Activated CD4-positive, CD25-positive, alpha-beta regulatory T cell treated with anti-CD3 and anti-CD28 coated beads, Interleukin-2, amount 50 U/mL, for 72 hours (primary cell): ENCODE results near the gene TMEM200C.

Experiments
- DNase-seq: peaks from one replicate; pipeline ENCODE4 v3.0.0; 2021

Gene TMEM200C

DNA sequence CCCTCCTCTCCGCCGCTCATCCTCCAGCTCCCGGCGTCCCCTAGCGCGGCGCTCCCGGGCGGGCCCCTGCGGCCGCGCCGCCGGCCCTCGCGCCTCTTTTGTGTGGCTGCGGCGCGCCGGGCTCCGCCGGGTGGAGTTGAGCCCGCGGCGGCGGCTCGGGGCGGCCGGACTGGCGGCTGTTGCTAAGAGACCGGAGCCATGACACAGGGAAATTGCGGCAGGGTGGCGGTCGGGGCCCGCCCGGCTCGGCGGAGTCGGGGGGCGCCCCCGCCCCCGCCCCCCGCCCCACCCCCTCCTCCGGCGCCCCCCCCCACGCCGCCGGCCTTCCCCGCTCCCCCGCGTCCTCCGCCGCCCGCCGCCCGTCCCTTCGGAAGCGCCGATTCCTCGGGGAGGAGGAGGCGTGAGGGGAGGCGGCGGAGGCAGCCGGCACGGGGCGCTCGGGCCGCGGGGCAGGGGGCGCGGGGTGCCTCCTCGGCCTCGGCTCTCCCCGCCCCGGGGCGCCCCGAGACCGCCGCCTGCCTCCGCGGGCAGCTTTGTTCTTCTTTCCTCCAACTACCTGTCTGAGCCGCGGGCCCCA, at the start of gene TMEM200C:
TMEM200C (minus strand) TSS at position 224 of the 577 bp plus-strand sequence. CDS start 3,459 bp downstream, outside the sequence.
- DNase-seq = no peak

DNA sequence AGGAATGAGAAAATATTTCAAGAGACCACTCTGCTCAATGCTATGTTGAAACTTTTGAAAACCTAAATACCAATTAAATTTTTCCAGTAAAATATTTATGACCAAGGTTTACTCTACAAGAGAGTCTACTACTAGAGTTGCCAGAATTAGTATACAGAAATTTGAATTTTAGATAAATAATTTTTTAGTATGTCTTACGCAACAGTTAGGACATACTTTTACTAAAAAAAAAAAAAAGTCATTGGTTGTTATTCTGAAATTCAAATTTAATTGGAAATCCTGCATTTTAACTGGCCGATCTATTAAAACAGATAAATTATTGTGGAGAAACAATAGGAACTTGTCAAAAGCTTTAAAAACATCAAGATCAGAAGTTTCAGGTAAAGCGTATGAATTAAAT, 49.1 kb upstream of the TMEM200C start:
- no peak for DNase-seq

GRCh38 chr18:5943514-5943913, 48.2 kb upstream of the TMEM200C start:
- DNase-seq = no peak

DNA sequence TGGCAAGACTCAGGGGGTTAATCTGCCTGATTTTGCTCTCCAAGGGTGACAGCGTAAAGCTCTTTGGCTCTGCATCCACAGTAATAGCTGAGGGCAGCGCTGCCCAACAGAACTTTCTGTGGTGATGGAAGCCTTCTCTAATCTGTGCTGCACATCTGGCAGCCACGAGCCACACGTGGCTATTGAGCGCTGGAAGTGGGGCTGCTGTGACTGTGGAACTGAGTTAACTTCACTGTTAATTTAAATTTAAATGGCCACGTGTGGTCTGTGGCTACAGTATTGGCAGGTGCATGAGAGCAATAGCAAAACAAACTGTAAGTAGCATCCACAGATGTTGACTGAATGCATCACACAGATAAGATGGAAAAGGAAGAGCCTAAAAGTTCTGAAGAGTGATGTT, 47.3 kb upstream of the TMEM200C start:
- no peak for DNase-seq

DNA sequence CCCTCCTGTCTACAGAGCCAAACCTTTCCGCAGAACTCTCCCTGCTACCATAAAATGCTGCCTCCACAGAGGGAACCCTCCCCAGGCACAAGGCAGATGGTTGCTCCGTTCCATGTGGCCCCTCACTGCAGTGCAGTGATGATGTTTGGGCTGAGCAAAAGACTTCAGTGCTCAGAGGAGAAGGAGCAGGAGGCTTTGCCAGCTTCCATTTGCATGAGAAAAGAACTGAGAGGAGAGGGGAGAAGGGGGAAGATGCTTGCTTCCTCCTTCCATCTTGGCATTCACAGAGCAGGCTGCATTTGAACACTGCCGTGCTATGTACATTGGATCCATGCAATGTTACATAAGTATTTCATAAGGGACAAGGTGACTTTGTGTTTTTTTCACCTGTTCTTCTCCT, 46.6 kb upstream of the TMEM200C start:
- DNase-seq = no peak

DNA sequence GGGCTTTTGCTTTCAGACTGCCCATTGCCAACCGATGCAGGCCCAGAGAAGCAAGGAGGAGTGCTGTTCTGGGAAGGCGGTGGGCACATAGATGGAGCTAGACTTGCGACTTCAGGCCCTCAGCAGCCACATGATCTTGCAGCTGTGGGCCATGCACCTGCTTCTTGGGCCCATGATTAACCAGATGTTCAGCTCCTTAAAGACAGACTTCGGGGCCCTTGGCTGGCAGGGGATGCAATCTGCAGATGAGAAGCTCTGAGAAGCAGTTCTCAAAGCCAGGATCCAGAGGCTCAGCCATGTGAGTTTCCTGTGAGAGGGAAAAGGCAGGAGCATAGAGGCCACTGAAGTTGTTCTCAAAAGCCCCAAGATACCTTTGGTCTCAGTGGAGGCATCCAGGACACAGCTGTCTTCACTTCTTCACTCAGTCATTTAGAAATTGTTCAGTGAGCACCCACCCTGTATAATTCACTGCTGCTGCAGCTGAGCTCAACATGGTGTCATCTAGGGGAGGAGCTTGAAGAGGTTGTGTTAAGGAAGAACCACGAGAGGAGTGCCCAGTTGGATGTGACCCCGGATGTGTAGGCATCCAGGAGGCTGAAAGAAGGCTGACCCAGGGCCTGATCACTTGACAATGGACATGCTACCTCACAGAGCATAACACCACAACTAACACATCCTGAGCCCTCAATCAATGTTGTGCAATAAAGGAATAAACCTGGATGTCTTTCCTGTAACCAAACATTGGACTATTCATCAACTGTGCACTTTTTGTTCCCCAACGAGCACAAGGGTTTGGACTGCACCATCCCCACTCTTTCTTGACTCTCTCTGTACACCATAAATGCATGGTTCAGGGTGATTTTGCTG, 44.7 kb upstream of the TMEM200C start:
- no peak for DNase-seq

DNA sequence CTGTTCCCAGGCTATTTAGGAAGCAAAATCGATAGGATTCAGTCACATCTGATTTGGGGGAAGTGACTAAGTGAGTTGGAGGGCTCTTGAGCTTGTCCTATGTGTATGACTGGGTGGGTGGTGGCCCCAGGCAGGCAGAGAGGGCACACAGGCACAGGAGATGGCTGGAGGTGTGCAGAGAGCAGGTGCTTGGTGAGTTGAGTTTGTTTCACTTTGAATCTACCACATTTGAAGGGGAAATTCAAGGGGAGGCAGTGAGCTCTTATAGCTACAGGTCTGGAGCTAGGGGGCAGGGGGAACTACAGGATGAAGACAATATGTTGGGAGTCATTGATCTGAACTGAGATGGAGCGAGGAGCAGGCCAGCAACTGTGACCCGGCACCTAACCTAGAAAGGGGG, 42.5 kb upstream of the TMEM200C start:
- DNase-seq = no peak

DNA sequence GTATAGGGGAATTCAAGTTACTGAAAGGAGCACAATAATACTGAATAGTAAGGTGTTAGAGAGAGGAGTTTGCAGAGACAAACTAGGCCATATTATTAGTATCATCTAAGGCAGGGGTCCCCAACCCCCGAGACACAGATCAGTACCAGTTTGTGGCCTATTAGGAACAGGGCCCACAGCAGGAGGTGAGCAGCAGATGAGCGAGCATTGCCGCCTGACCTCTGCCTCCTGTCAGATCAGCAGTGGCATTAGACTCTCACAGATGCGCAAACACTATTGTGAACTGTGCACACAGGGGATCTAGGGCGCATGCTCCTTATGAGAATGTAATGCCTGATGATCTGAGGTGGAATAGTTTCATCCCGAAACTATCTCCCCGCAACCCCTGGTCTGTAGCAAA, 41.8 kb upstream of the TMEM200C start:
- DNase-seq = no peak

- no peak for DNase-seq
Measured at GRCh38 chr18:5930789-5931188, 35.5 kb upstream of the TMEM200C start.

GRCh38 chr18:5918205-5918858, 23.0 kb upstream of the TMEM200C start:
- no peak for DNase-seq

DNA sequence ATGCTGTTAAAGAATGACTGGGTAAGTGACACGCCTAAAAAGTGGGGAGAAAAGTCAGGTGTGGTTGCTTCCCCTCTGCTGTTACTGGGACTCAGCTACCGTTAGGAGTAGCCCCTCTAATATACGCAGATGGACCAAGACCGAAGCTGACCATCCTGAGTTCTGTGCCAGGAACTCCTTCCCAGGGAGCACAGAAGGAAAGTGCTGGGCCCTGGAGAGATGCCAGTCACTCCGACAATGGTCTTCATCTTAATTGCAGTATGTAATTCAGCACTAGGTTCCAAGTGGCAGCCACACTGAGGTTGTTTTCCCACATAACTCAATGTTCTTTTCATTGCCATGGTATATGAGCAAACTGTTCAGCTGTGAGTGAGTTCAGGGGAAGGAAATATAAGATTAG, 19.6 kb upstream of the TMEM200C start:
- no peak for DNase-seq

DNA sequence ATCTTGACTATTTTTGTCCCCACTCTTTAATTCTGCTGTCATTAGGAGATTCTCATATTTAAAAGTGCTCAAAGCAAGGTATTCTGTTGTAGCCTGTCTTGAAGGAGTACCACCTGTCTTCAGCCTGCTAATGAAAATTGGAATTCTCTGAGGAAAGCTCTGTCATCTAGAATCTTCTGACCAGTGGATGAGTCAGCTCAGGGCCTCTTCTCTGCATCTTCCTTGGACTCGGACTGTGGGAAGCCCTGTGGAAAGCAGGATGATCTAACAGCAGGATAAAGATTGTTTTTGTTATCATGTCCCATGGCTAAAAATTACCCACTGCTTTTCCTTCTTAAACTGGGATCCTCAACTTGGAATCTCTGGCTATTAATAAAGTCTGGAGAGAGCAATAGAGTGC, 18.7 kb upstream of the TMEM200C start:
- DNase-seq = no peak

- DNase-seq = no peak
Measured at GRCh38 chr18:5912566-5912965, 17.2 kb upstream of the TMEM200C start.

GRCh38 chr18:5909125-5909524, 13.8 kb upstream of the TMEM200C start:
- no peak for DNase-seq

GRCh38 chr18:5903386-5903785, 8.1 kb upstream of the TMEM200C start:
- no peak for DNase-seq

- DNase-seq = no peak
Measured at GRCh38 chr18:5900262-5900661, 4.9 kb upstream of the TMEM200C start.

- DNase-seq = no peak
Measured at GRCh38 chr18:5899835-5900234, 4.5 kb upstream of the TMEM200C start.

- DNase-seq = no peak
Measured at GRCh38 chr18:5895876-5896740, 786 bp upstream of the TMEM200C start.

DNA sequence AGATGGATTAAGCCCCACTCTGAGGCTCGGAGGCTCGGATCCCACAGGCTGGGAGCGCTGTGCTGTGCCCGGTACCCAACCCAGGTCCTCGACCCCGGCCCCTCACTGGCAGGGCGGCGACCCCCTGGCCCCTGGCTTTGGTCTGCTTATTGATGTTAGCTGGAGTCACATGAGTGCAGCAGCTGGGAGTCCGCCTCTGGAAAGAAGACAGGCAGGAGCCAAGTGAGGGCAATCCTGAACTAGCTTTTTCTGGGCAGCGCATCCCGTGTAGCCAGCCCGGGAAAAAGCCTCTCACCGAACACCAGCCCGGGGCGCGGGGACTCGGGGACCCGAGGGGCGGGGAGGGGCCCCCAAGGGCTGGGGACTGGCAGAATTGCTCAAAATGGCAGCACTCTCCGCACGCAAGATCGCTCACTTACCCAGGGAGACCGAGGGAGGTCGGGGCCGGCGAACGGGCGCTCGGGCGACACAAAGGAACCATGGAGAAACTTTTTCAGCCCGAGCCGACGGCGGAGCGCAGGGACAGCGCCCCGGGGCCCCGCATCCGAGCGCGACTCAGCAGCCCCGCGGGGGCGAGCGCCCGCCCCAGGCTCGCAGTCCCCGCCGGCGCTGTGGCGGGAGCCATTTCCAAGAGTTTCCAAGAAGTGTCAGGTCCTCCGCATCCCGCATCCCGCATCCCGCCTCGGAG, 567 bp downstream of the TMEM200C start:
- no peak for DNase-seq

DNA sequence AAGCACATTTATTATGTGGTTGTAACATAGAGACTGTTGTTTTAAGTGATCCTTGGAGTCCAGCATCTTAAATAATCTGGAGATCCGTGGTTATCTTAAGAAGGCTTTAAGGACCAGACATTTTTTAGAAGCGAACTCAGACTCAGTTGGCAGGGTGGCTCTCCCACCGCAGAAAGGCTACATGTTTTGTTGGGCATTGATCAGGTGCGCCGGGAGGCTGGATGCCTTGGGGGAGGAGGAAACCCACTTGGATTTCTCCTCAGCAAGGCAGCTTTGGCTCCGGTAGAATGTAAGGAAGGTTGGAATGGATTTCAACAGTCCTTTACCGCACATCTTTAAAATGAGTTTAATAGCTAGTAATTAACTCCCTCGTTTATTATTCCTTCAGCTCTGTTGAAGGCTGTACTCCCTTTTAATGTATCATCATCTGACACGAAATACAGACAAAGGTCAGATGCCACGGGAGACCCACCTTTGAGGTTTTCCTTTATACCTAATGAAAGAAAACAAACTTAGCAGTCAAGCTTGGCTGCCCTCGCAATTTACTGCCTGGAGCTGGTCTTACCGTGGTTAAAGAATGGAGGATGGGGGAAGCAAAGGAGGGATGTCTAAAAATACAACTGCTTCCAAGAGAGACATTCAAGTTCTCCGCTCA, 1.2 kb downstream of the TMEM200C start:
- DNase-seq = no peak

- no peak for DNase-seq
Measured at GRCh38 chr18:5892823-5893431, 2.4 kb downstream of the TMEM200C start.

GRCh38 chr18:5891854-5892215, 3.5 kb downstream of the TMEM200C start:
- DNase-seq = no peak
